Liver (tissue), 3 donors: ENCODE results near the gene RSRP1.
"Not testable (repeated sequence)": the region's sequence is repeated elsewhere in the genome, so short reads cannot be mapped to it uniquely, and the experiment has no call there.

Source experiments
- EGR1 ChIP-seq, 2 donors: IDR thresholded peaks; 2 replicates each; pipeline ENCODE4 v1.6.1; 2016 to 2018; ENCODE audit warnings: antibody characterized with exemption in 2 of 2, low read depth in 2 of 2
- GABPA ChIP-seq, 2 donors: IDR thresholded peaks in 1 of 2; conservative IDR thresholded peaks in 1 of 2; 2 replicates each; pipeline ENCODE4 v1.6.1; 2016; ENCODE audit warnings: antibody characterized with exemption in 2 of 2, mild to moderate bottlenecking in 1 of 2, moderate library complexity in 1 of 2
- NR2F2 ChIP-seq: IDR thresholded peaks from 2 replicates; pipeline ENCODE4 v1.6.1; 2016; ENCODE audit warnings: antibody characterized with exemption
- RAD21 ChIP-seq, 2 donors: IDR thresholded peaks; 2 replicates each; pipeline ENCODE4 v1.6.1; 2016; ENCODE audit warnings: antibody characterized with exemption in 2 of 2, mild to moderate bottlenecking in 2 of 2
- SP1 ChIP-seq: IDR thresholded peaks from 2 replicates; pipeline ENCODE4 v1.6.1; 2018; ENCODE audit warnings: antibody characterized with exemption, mild to moderate bottlenecking
- YY1 ChIP-seq: IDR thresholded peaks from 2 replicates; pipeline ENCODE4 v1.6.1; 2016; ENCODE audit warnings: antibody characterized with exemption, mild to moderate bottlenecking
- TF ChIP-seq, protein P1 (sequence below): fragments of 150-350 bp; IDR thresholded peaks from 2 replicates; pipeline ENCODE4 v1.5.1; 2017; ENCODE audit warnings: improper control_type of control experiment, low read depth, low read length; ENCODE audit not compliant: missing input control
- TF ChIP-seq, protein P2 (sequence below): IDR thresholded peaks from 2 replicates; pipeline ENCODE4 v1.6.1; 2016; ENCODE audit warnings: antibody characterized with exemption
- donor health status: healthy.
- donor health status: healthy.

DNA sequence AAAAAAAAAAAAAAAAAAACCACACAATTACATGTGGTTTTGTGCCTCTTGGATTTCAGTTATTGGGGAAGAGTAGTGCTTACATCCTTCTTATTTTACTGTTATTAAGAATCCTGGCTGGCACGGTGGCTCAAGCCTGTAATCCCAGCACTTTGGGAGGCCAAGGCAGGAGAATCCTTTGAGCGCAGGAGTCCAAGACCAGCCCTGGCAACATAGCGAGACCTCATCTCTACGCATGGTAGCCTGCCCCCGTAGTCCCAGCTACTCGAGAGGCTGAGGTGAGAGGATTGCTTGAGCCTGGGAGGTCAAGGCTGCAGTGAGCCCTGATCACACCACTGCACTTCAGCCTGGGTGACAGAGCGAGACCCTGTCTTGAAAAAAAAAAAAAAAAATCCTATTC, 11.0 kb downstream of the RSRP1 start:
- TF ChIP-seq, protein P1, sequence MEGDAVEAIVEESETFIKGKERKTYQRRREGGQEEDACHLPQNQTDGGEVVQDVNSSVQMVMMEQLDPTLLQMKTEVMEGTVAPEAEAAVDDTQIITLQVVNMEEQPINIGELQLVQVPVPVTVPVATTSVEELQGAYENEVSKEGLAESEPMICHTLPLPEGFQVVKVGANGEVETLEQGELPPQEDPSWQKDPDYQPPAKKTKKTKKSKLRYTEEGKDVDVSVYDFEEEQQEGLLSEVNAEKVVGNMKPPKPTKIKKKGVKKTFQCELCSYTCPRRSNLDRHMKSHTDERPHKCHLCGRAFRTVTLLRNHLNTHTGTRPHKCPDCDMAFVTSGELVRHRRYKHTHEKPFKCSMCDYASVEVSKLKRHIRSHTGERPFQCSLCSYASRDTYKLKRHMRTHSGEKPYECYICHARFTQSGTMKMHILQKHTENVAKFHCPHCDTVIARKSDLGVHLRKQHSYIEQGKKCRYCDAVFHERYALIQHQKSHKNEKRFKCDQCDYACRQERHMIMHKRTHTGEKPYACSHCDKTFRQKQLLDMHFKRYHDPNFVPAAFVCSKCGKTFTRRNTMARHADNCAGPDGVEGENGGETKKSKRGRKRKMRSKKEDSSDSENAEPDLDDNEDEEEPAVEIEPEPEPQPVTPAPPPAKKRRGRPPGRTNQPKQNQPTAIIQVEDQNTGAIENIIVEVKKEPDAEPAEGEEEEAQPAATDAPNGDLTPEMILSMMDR = not testable (repeated sequence)
- TF ChIP-seq, protein P2, sequence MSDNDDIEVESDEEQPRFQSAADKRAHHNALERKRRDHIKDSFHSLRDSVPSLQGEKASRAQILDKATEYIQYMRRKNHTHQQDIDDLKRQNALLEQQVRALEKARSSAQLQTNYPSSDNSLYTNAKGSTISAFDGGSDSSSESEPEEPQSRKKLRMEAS = not testable (repeated sequence)
- not testable (repeated sequence) for TF ChIP-seq NR2F2; RAD21 (IDR thresholded peaks at IDR 0.05); EGR1 (IDR thresholded peaks at IDR 0.05; ENCODE audit: low read depth in 2 of 2); SP1; YY1; GABPA (IDR thresholded peaks at IDR 0.05 in 1 of 2, conservative IDR thresholded peaks at IDR 0.05 in 1 of 2)
